A673 (cell line): ENCODE measurements around the gene SMAD5. TPM values are rescaled to one million over a fixed set of nuclear protein-coding genes. Genes with fewer than 3 reads are reported as not detected.

Source experiments
- BruUV-seq: library from RNA; stranded (reverse); fragments of 400-500 nt; replicated peaks from 2 replicates; lab custom pipeline; 2021; lab: Mats Ljungman, UMichigan
- CTCF ChIA-PET: fragments of 300-600 bp; sonication (Branson Sonifier 250); formaldehyde crosslinking; loops from one replicate; lab custom pipeline; 2022; ENCODE audit warnings: antibody characterized with exemption; lab: Charles Lee
- POLR2A ChIA-PET: fragments of 300-600 bp; sonication (Branson Sonifier 250); formaldehyde crosslinking; loops from one replicate; lab custom pipeline; 2022; ENCODE audit warnings: antibody characterized with exemption; ENCODE audit not compliant: low non-redundant PET; lab: Charles Lee
- DNase-seq: peaks from one replicate; pipeline ENCODE4 v3.0.0-alpha.2; 2015; ENCODE audit warnings: low spot score
- H3K27ac ChIP-seq: fragments of 200-600 bp; sonication (generic); 2 replicates; pipeline ENCODE4 v1.5.1; 2016; ENCODE audit warnings: mixed run types, low read depth, mild to moderate bottlenecking, mixed read lengths, antibody characterized with exemption, low read length; ENCODE audit not compliant: poor library complexity, severe bottlenecking
- H3K27me3 ChIP-seq: fragments of 200-600 bp; sonication (generic); replicated peaks from 2 replicates; pipeline ENCODE4 v1.6.1; 2017; ENCODE audit warnings: mixed run types, low read depth, mild to moderate bottlenecking, mixed read lengths, antibody characterized with exemption, low read length; ENCODE audit not compliant: insufficient read depth, poor library complexity
- H3K36me3 ChIP-seq: fragments of 200-600 bp; sonication (generic); 2 replicates; pipeline ENCODE4 v1.6.1; 2016; ENCODE audit warnings: mixed run types, mild to moderate bottlenecking, mixed read lengths, antibody characterized with exemption, low read length; ENCODE audit not compliant: insufficient read depth, poor library complexity, severe bottlenecking
- H3K4me1 ChIP-seq: fragments of 200-600 bp; sonication (generic); 2 replicates; pipeline ENCODE4 v1.6.1; 2017; ENCODE audit warnings: mixed run types, mild to moderate bottlenecking, mixed read lengths, antibody characterized with exemption, low read length; ENCODE audit not compliant: insufficient read depth, poor library complexity, severe bottlenecking
- H3K4me3 ChIP-seq: fragments of 200-600 bp; sonication (generic); 2 replicates; pipeline ENCODE4 v1.5.1; 2016; ENCODE audit warnings: low read depth, mixed run types, mild to moderate bottlenecking, mixed read lengths, low read length; ENCODE audit not compliant: poor library complexity, severe bottlenecking
- H3K9me3 ChIP-seq: fragments of 200-600 bp; sonication (generic); 2 replicates; pipeline ENCODE4 v1.6.1; 2016; ENCODE audit warnings: mixed run types, low read depth, mild to moderate bottlenecking, mixed read lengths, antibody characterized with exemption, low read length; ENCODE audit not compliant: poor library complexity, severe bottlenecking
- EZH2 ChIP-seq: fragments of 200-600 bp; sonication (generic); IDR thresholded peaks from 2 replicates; pipeline ENCODE4 v1.6.1; 2017; ENCODE audit warnings: borderline replicate concordance, low read depth, mild to moderate bottlenecking, mixed read lengths, antibody characterized with exemption, low read length; ENCODE audit not compliant: poor library complexity, severe bottlenecking
- intact Hi-C: fragments of 100-400 bp; cut with micrococcal nuclease; formaldehyde crosslinking; loops from one replicate; pipeline ENCODE4 v1.10.0; 2022; ENCODE audit not compliant: unreplicated experiment
- total RNA-seq: library from RNA; stranded (reverse); gene quantifications from 2 replicates; pipeline ENCODE4 v1.2.3, GENCODE V29; 2021
- TF ChIP-seq, protein P1 (sequence below): fragments of 300-800, 200-600 bp; sonication (generic); conservative IDR thresholded peaks from 2 replicates; pipeline ENCODE4 v1.5.1; 2017; ENCODE audit warnings: low read depth, mild to moderate bottlenecking, antibody characterized with exemption, low read length, moderate library complexity, mixed read lengths

The SMAD5 gene
- total RNA-seq, 1 experiment from 2014 or later, result 72.0 TPM

DNA sequence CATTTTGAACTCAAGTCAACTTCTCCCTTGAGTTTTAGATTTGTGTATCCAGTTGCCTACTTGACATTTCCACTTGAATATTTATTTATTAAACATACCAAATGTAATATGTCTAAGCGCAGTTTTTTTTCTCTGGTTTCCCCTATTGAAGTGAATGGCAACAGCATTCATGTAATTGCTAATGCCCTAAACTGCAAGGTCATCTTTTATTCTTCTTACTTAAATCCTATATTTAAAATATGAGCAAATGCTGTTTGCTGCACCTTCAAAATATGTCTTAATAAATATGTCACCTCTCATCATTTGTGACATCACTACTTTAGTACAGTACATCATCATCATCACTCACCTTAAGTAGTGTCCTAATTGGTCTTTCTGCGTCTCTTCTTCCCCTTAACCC is 22.4 kb downstream of the SMAD5 start:
- ChIA-PET CTCF (no interaction called here), POLR2A (no interaction called here)
- BruUV-seq, result no TSS peak
- no peak for DNase-seq
- peaks cover 28% of the 10 kb centered on the region for H3K36me3 ChIP-seq
- TF ChIP-seq EZH2, result no peak
- TF ChIP-seq, protein P1, sequence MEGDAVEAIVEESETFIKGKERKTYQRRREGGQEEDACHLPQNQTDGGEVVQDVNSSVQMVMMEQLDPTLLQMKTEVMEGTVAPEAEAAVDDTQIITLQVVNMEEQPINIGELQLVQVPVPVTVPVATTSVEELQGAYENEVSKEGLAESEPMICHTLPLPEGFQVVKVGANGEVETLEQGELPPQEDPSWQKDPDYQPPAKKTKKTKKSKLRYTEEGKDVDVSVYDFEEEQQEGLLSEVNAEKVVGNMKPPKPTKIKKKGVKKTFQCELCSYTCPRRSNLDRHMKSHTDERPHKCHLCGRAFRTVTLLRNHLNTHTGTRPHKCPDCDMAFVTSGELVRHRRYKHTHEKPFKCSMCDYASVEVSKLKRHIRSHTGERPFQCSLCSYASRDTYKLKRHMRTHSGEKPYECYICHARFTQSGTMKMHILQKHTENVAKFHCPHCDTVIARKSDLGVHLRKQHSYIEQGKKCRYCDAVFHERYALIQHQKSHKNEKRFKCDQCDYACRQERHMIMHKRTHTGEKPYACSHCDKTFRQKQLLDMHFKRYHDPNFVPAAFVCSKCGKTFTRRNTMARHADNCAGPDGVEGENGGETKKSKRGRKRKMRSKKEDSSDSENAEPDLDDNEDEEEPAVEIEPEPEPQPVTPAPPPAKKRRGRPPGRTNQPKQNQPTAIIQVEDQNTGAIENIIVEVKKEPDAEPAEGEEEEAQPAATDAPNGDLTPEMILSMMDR, result no peak
- no peak overlapping the region for H3K4me3 ChIP-seq
- H3K9me3 ChIP-seq, result no peaks in the 10 kb centered on the region
- no peaks in the 10 kb centered on the region for H3K4me1 ChIP-seq
- no peak overlapping the region for H3K27ac ChIP-seq
- intact Hi-C loops, result no loop called here
- H3K27me3 ChIP-seq, result no peaks in the 10 kb centered on the region

DNA sequence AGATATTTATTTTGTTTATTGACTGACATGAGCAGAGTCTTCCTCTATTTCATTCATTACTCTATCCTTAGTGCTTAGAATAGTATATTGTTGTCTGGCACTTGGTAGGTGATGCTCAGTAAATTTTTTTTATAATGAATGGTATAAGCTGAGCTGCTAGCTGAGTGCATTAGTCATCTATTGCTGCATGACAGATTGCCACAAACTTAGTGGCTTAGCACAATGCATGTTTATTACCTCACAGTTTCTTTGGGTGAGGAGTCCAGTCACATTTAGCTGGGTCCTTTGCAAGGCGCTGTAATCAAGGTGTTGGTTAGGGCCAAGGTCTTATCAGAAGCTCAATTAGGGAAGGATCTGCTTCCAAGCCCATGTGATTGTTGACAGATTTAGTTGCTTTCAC is 23.1 kb downstream of the SMAD5 start:
- CTCF ChIA-PET, result no interaction called here
- BruUV-seq, result no TSS peak
- POLR2A ChIA-PET, result no interaction called here
- Histone ChIP-seq H3K36me3 (peaks cover 29% of the 10 kb centered on the region), H3K27me3 (no peaks in the 10 kb centered on the region), H3K4me3 (no peak overlapping the region), H3K27ac (no peak overlapping the region), H3K4me1 (no peaks in the 10 kb centered on the region), H3K9me3 (no peaks in the 10 kb centered on the region)
- TF ChIP-seq EZH2, result no peak
- TF ChIP-seq, protein P1, result no peak
- no peak for DNase-seq
- intact Hi-C loops, result no loop called here

DNA sequence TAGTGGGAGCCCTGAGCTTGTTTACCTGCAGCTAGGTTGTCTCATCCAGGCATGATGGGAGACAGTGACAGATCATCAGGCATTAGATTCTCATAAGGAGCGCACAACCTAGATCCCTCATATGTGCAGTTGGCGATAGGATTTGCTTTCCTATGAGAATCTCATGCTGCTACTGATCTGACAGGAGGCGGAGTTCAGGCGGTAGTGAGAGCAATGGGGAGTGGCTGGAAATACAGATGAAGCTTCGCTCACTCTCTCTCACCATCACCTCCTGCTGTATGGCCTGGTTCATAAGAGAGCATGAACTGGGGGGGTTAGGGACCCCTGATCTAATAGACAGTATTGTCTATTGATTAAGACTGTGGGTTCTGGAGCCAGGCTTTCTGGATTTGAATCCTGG is 24.9 kb downstream of the SMAD5 start:
- Histone ChIP-seq H3K9me3 (no peaks in the 10 kb centered on the region), H3K4me3 (no peak overlapping the region), H3K4me1 (no peaks in the 10 kb centered on the region), H3K36me3 (peaks cover 40% of the 10 kb centered on the region), H3K27ac (no peak overlapping the region), H3K27me3 (no peaks in the 10 kb centered on the region)
- BruUV-seq, result no TSS peak
- intact Hi-C loops, result no loop called here
- ChIA-PET POLR2A (no interaction called here), CTCF (no interaction called here)
- TF ChIP-seq, protein P1, result no peak
- no peak for TF ChIP-seq EZH2
- no peak for DNase-seq
